Small intestine (tissue), 16 donors: ENCODE measurements around the gene ELP1. TPM values are rescaled to one million over a fixed set of nuclear protein-coding genes. Genes with fewer than 3 reads are reported as not detected.
"Not testable (repeated sequence)": the region's sequence is repeated elsewhere in the genome, so short reads cannot be mapped to it uniquely, and the experiment has no call there.

ENCODE experiments used
- DNase-seq, 2 donors: peaks; one replicate each; pipeline versions ENCODE4 v3.0.0 to v3.0.0-alpha.2; 2013
- FAIRE-seq: peaks from 2 replicates; lab custom pipeline; 2012; peaks lifted over from hg19 to GRCh38; lab: Jason Lieb, UNC
- H3K27ac ChIP-seq, 3 donors: one replicate each; pipeline ENCODE4 v1.5.1; 2013; ENCODE audit warnings: low read length in 2 of 3, mild to moderate bottlenecking in 2 of 3, control low read depth in 1 of 3, inconsistent platforms in 1 of 3, low read depth in 1 of 3, moderate library complexity in 1 of 3
- H3K27me3 ChIP-seq, 3 donors: one replicate each; pipeline ENCODE4 v1.6.1; 2013; ENCODE audit warnings: low read length in 3 of 3, inconsistent platforms in 1 of 3; ENCODE audit not compliant: control insufficient read depth in 3 of 3, insufficient read depth in 3 of 3
- H3K36me3 ChIP-seq, 3 donors: one replicate each; pipeline ENCODE4 v1.6.1; 2013; ENCODE audit warnings: low read length in 3 of 3, inconsistent platforms in 1 of 3, low read depth in 1 of 3, mild to moderate bottlenecking in 1 of 3, moderate library complexity in 1 of 3; ENCODE audit not compliant: control insufficient read depth in 3 of 3, insufficient read depth in 2 of 3
- H3K4me1 ChIP-seq, 3 donors: one replicate each; pipeline ENCODE4 v1.6.1; 2013; ENCODE audit warnings: low read length in 2 of 3, inconsistent platforms in 1 of 3, low read depth in 1 of 3, mild to moderate bottlenecking in 1 of 3, moderate library complexity in 1 of 3; ENCODE audit not compliant: control insufficient read depth in 3 of 3, insufficient read depth in 2 of 3
- H3K4me3 ChIP-seq, 3 donors: one replicate each; pipeline ENCODE4 v1.5.1; 2013; ENCODE audit warnings: low read length in 3 of 3, control low read depth in 1 of 3, inconsistent platforms in 1 of 3, low read depth in 1 of 3, mild to moderate bottlenecking in 1 of 3, moderate library complexity in 1 of 3
- H3K9me3 ChIP-seq, 2 donors: one replicate each; pipeline ENCODE4 v1.6.1; 2013; ENCODE audit warnings: low read depth in 1 of 2, low read length in 1 of 2; ENCODE audit not compliant: control insufficient read depth in 2 of 2, insufficient read depth in 1 of 2
- WGBS, 3 donors: extraction: QIAGEN DNeasy Blood & Tissue Kit; methylation state at CpG; one replicate each; pipeline ENCODE4 v1.1.7; 2013; 5-methylcytosine and 5-hydroxymethylcytosine counted together
- long read RNA-seq, 10 donors: transcript quantifications; one replicate each; lab custom pipeline, GENCODE V29; 2026
- polyA plus RNA-seq, 4 donors: library from polyadenylated mRNA; stranded (reverse) in 3 of 4; unstranded in 1 of 4; fragments of 200-250 nt in 3 of 4; fragments of 120-200 nt in 1 of 4; gene quantifications; one replicate each; pipeline versions ENCODE4 v1.2.1 to v1.2.3, GENCODE V29; 2013
- donor health status: healthy with polysubstance abuse.
- donor health status: control.
- donor health status: control.
- donor health status: Bipolar disorder and iron deficiency.
- donor health status: healthy.

Gene ELP1, protein sequence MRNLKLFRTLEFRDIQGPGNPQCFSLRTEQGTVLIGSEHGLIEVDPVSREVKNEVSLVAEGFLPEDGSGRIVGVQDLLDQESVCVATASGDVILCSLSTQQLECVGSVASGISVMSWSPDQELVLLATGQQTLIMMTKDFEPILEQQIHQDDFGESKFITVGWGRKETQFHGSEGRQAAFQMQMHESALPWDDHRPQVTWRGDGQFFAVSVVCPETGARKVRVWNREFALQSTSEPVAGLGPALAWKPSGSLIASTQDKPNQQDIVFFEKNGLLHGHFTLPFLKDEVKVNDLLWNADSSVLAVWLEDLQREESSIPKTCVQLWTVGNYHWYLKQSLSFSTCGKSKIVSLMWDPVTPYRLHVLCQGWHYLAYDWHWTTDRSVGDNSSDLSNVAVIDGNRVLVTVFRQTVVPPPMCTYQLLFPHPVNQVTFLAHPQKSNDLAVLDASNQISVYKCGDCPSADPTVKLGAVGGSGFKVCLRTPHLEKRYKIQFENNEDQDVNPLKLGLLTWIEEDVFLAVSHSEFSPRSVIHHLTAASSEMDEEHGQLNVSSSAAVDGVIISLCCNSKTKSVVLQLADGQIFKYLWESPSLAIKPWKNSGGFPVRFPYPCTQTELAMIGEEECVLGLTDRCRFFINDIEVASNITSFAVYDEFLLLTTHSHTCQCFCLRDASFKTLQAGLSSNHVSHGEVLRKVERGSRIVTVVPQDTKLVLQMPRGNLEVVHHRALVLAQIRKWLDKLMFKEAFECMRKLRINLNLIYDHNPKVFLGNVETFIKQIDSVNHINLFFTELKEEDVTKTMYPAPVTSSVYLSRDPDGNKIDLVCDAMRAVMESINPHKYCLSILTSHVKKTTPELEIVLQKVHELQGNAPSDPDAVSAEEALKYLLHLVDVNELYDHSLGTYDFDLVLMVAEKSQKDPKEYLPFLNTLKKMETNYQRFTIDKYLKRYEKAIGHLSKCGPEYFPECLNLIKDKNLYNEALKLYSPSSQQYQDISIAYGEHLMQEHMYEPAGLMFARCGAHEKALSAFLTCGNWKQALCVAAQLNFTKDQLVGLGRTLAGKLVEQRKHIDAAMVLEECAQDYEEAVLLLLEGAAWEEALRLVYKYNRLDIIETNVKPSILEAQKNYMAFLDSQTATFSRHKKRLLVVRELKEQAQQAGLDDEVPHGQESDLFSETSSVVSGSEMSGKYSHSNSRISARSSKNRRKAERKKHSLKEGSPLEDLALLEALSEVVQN (N-terminal part only)
- 10 to 100 TPM in 2 of 4 donors, 1 to 10 TPM in 2; 3.8 to 24.6 (median 11.4) TPM for polyA plus RNA-seq
- long read RNA-seq, donor 1, full-length matches to known transcripts: 2 of 2 reads
- long read RNA-seq, donor 1, partial matches to known transcripts: 0 of 2 reads
- long read RNA-seq, donor 1, other reads (novel, unspliced or antisense): 0 of 2 reads
- long read RNA-seq, donor 2: 0 reads
- long read RNA-seq, donor 3: 0 reads
- long read RNA-seq, donor 4: 0 reads
- long read RNA-seq, donor 5: 0 reads
- long read RNA-seq, donor 6, full-length matches to known transcripts: 3 of 3 reads
- long read RNA-seq, donor 6, partial matches to known transcripts: 0 of 3 reads
- long read RNA-seq, donor 6, other reads (novel, unspliced or antisense): 0 of 3 reads
- long read RNA-seq, donor 7, full-length matches to known transcripts: 2 of 2 reads
- long read RNA-seq, donor 7, partial matches to known transcripts: 0 of 2 reads
- long read RNA-seq, donor 7, other reads (novel, unspliced or antisense): 0 of 2 reads
- long read RNA-seq, donor 8: 0 reads
- long read RNA-seq, donor 9: 0 reads
- long read RNA-seq, donor 10, full-length matches to known transcripts: 2 of 2 reads
- long read RNA-seq, donor 10, partial matches to known transcripts: 0 of 2 reads
- long read RNA-seq, donor 10, other reads (novel, unspliced or antisense): 0 of 2 reads

DNA sequence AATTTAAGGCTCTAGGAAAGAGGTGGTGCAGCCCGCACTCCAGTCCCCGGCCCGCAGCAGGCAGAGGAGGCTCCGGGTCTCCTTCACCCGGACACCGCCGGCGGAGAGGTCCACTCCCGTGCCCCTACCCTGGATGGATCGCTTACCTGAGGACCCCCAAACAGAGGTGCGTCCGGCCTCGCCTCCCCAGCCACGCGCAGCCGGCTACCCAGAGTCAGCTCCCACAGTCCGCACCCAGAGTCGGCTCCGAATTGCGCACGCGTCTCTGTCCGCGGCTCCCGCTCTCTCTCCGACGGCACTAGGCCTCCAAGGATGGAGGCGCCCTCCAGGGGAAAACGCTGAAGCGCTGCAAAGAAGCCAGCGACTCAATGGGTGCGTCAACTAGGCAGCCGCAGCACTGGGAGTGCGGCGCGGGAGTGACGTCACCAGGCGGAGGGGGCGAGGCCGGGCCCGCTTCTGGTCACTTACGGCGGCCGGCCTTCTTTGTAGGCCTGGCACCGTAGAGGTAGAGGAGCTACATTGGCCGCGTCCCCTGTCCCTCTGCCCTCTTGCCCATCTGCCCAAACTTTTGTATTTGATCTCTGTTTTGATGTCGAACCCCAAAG lies at the start of gene ELP1:
Gene ELP1 (minus strand): TSS at position 407 of the 605 bp plus-strand sequence. CDS start 2,978 bp downstream, outside the sequence.
- Histone ChIP-seq H3K4me1 (peaks cover 0 to 8% (median 4%) of the 10 kb centered on the region in 3 donors), H3K4me3 (peak within 1 kb of the TSS; percentile 86 to 94 (median 88)), H3K27me3 (no peaks in the 10 kb centered on the region), H3K36me3 (peaks cover 0 to 6% (median 0%) of the 10 kb centered on the region in 3 donors), H3K27ac (peak within 1 kb of the TSS; percentile 88 to 98 (median 98)), H3K9me3 (no peaks in the 10 kb centered on the region)
- DNase-seq (peak; percentile 93 to 97), FAIRE-seq (no peak)
- 0% methylated on average over 47 to 48 of the region's 48 CpGs for WGBS, 3 donors

- no peaks in the 10 kb centered on the region for H3K9me3 ChIP-seq
- no peaks in the 10 kb centered on the region for H3K4me1 ChIP-seq
- no peak overlapping the region for H3K4me3 ChIP-seq
- WGBS, 3 donors: 95 to 100% (median 98%) methylated on average over 2 of the region's 2 CpGs
- peaks cover 0 to 2% (median 0%) of the 10 kb centered on the region in 3 donors for H3K36me3 ChIP-seq
- no peaks in the 10 kb centered on the region for H3K27me3 ChIP-seq
- FAIRE-seq (no peak), DNase-seq (no peak)
- no peak overlapping the region for H3K27ac ChIP-seq
Observed at GRCh38 chr9:108980893-108981292, 47.0 kb upstream of the ELP1 start.

DNA sequence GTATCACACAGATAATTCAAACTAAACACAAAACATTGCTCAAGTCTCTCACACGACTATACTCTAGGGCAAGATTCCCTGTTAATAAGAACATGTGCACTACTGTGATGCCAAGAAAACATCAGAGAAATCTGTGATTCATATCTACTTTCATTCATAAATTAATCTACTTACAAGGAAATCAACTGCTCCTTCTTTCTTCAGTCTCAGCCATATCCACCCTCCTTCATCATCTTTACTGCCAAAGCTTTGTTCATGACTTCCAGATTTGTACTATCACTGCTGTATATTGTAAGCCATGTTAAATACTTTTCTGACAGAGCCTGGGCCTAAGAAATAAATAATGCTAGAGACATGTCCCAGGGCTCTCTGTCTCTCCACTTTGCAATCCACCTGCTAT lies 44.3 kb upstream of the ELP1 start:
- FAIRE-seq (no peak), DNase-seq (no peak)
- Histone ChIP-seq H3K4me1 (no peaks in the 10 kb centered on the region), H3K27me3 (no peaks in the 10 kb centered on the region), H3K9me3 (no peaks in the 10 kb centered on the region), H3K36me3 (peaks cover 0 to 2% (median 0%) of the 10 kb centered on the region in 3 donors), H3K27ac (no peak overlapping the region), H3K4me3 (no peak overlapping the region)
- WGBS, 3 donors: 32 to 63% (median 53%) methylated on average over 1 of the region's 1 CpG

GRCh38 chr9:108973895-108974294 lies 40.0 kb upstream of the ELP1 start:
- no peak overlapping the region for H3K27ac ChIP-seq
- no peaks in the 10 kb centered on the region for H3K27me3 ChIP-seq
- FAIRE-seq: no peak
- H3K4me1 ChIP-seq: no peaks in the 10 kb centered on the region
- 78 to 85% (median 82%) methylated on average over 5 of the region's 5 CpGs for WGBS, 3 donors
- no peak for DNase-seq
- H3K36me3 ChIP-seq: peaks cover 0 to 3% (median 2%) of the 10 kb centered on the region in 3 donors
- H3K4me3 ChIP-seq: no peak overlapping the region
- peaks cover 0 to 9% of the 10 kb centered on the region in 2 donors for H3K9me3 ChIP-seq

DNA sequence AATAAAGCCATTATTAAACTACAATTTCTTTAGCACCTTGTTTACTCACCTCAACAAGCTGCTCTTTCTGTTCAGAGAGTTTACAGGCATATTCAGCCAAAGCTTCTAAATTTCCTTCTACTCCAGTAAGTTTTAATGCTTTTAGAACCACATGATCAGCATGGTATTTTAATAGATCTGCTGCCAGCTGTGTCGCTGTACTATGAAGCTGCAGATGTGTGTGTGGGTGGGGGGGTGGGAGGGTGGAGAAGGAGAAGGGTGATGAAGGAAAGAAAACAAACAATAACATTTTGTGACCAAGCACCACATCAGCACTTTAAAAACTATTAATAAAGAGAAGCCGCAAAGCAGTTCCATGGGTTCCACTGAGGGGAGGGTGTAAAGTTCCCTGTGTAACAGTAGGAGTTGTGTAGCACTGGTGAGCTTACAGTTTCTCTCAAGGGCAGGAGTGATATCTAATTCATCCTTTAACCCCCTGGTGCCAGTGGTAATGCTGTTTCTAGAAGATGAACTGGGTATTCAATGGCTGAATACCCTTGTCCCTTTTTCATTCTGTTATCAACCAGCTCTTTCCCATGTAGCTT lies 38.8 kb upstream of the ELP1 start:
- H3K4me1 ChIP-seq: no peaks in the 10 kb centered on the region
- FAIRE-seq (no peak), DNase-seq (no peak)
- no peak overlapping the region for H3K27ac ChIP-seq
- whole genome bisulfite sequencing, 3 donors: 70 to 92% (median 91%) methylated on average over 2 of the region's 2 CpGs
- peaks cover 0 to 3% (median 2%) of the 10 kb centered on the region in 3 donors for H3K36me3 ChIP-seq
- H3K27me3 ChIP-seq: no peaks in the 10 kb centered on the region
- H3K9me3 ChIP-seq: peaks cover 0 to 9% of the 10 kb centered on the region in 2 donors
- H3K4me3 ChIP-seq: no peak overlapping the region

DNA sequence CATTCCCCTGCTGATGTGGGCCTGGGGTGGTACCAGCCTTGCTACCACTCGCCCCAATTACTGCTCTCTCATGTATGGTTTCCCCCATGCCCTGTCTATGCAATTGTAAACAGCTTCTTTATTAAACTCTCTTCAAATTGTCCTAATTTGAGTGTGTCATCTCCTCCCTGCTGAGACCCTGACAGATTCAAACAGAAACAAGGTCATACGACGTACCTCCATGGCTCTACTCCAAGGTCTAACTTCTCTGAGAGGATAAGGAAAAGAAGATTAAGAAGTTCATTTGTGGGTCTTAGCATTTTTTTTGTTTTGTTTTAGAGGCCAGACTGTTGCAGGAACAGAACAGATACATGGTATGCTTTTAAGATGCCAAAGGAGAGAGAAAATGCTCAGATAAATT lies 38.3 kb upstream of the ELP1 start:
- Histone ChIP-seq H3K27ac (no peak overlapping the region), H3K9me3 (peaks cover 0 to 9% of the 10 kb centered on the region in 2 donors), H3K36me3 (peaks cover 0 to 3% (median 2%) of the 10 kb centered on the region in 3 donors), H3K27me3 (no peaks in the 10 kb centered on the region), H3K4me3 (no peak overlapping the region), H3K4me1 (no peaks in the 10 kb centered on the region)
- no peak for DNase-seq
- no peak for FAIRE-seq
- WGBS, 3 donors: 81 to 92% (median 89%) methylated on average over 3 of the region's 3 CpGs

- not testable (repeated sequence) for H3K27me3 ChIP-seq, H3K4me3 ChIP-seq, FAIRE-seq, H3K4me1 ChIP-seq, H3K36me3 ChIP-seq, H3K27ac ChIP-seq, DNase-seq, H3K9me3 ChIP-seq
- WGBS, 3 donors: 96 to 100% (median 98%) methylated on average over 2 of the region's 2 CpGs
Observed at GRCh38 chr9:108971392-108971791, 37.5 kb upstream of the ELP1 start.
